Fibroblast of lung (primary cell): ENCODE data around the gene ATP6V0E2. TPM values are rescaled to one million over a fixed set of nuclear protein-coding genes. Genes with fewer than 3 reads are reported as not detected.

Source experiments
- DNase-seq, 2 donors: peaks; one replicate each; pipeline versions ENCODE4 v3.0.0 to v3.0.0-alpha.2; 2010; ENCODE audit warnings: low read depth in 2 of 2
- H2AFZ ChIP-seq: 2 replicates; pipeline ENCODE4 v1.5.1; 2012; ENCODE audit warnings: low read length, control low read depth, inconsistent platforms
- H3K27ac ChIP-seq: 2 replicates; pipeline ENCODE4 v1.5.1; 2011; ENCODE audit warnings: low read length, control low read depth; ENCODE audit not compliant: insufficient read depth
- H3K27me3 ChIP-seq: 2 replicates; pipeline ENCODE4 v1.5.1; 2011; ENCODE audit warnings: mild to moderate bottlenecking, low read length; ENCODE audit not compliant: control insufficient read depth, insufficient read depth
- H3K36me3 ChIP-seq: 2 replicates; pipeline ENCODE4 v1.5.1; 2011; ENCODE audit warnings: low read length; ENCODE audit not compliant: control insufficient read depth, insufficient read depth
- H3K4me1 ChIP-seq: 2 replicates; pipeline ENCODE4 v1.5.1; 2011; ENCODE audit warnings: low read length; ENCODE audit not compliant: control insufficient read depth, insufficient read depth; ENCODE audit errors: extremely low read depth
- H3K4me2 ChIP-seq: 2 replicates; pipeline ENCODE4 v1.5.1; 2011; ENCODE audit warnings: low read length, control low read depth; ENCODE audit not compliant: insufficient read depth; ENCODE audit errors: extremely low read depth
- H3K4me3 ChIP-seq, 4 experiments: fragments of 200-600 bp in 1 of 4; sonication (generic) in 1 of 4; replicated peaks in 1 of 4; 2 replicates each; pipeline ENCODE4 v1.5.1; 2011 to 2016; ENCODE audit warnings: low read length in 4 of 4, low read depth in 3 of 4, mild to moderate bottlenecking in 3 of 4, control low read depth in 2 of 4, inconsistent platforms in 1 of 4, mixed read lengths in 1 of 4; ENCODE audit not compliant: insufficient read depth in 1 of 4; ENCODE audit errors: control extremely low read depth in 1 of 4
- H3K79me2 ChIP-seq: 2 replicates; pipeline ENCODE4 v1.5.1; 2012; ENCODE audit warnings: mild to moderate bottlenecking, low read length, inconsistent platforms; ENCODE audit not compliant: control insufficient read depth, insufficient read depth
- H3K9ac ChIP-seq: 2 replicates; pipeline ENCODE4 v1.5.1; 2011; ENCODE audit warnings: mild to moderate bottlenecking, low read length, control low read depth; ENCODE audit not compliant: insufficient read depth
- H3K9me3 ChIP-seq: 2 replicates; pipeline ENCODE4 v1.5.1; 2012; ENCODE audit warnings: low read depth, low read length; ENCODE audit not compliant: control insufficient read depth, insufficient read depth
- H4K20me1 ChIP-seq: 2 replicates; pipeline ENCODE4 v1.5.1; 2011; ENCODE audit warnings: low read length; ENCODE audit not compliant: control insufficient read depth, insufficient read depth; ENCODE audit errors: extremely low read depth
- EZH2 ChIP-seq: IDR thresholded peaks from 2 replicates; pipeline ENCODE4 v1.5.1; 2012; ENCODE audit warnings: low read length, control low read depth, mild to moderate bottlenecking; ENCODE audit errors: missing control alignments
- polyA plus RNA-seq, 2 donors: library from polyadenylated mRNA; depleted of rRNA in 1 of 2; stranded (reverse) in 1 of 2; unstranded in 1 of 2; fragments of >200 nt; gene quantifications; 2 replicates each; pipeline ENCODE4 v1.2.1, GENCODE V29; 2011 to 2012; ENCODE audit warnings: missing spikeins in 1 of 2
- total RNA-seq: library from RNA; depleted of rRNA; stranded (reverse); fragments of >200 nt; gene quantifications from 2 replicates; pipeline ENCODE4 v1.2.1, GENCODE V29; 2014
- TF ChIP-seq, protein P1 (sequence below), 2 donors: IDR thresholded peaks in 1 of 2; conservative IDR thresholded peaks in 1 of 2; 1 replicate in 1 of 2; 2 replicates in 1 of 2; pipeline ENCODE4 v1.5.1; 2011 to 2012; ENCODE audit warnings: low read length in 2 of 2, control low read depth in 1 of 2, inconsistent platforms in 1 of 2, low read depth in 1 of 2, mild to moderate bottlenecking in 1 of 2

ATP6V0E2 gene
- total and polyA plus RNA-seq, 2 donors (not counting 1 experiment from before 2014, with no cell fraction given), result 14.3 to 22.6 TPM

GRCh38 chr7:149869867-149870266 lies 3.9 kb upstream of the ATP6V0E2 start:
- Histone ChIP-seq H3K27ac (no peak overlapping the region), H3K36me3 (peaks cover 3% of the 10 kb centered on the region), H3K4me2 (no peak overlapping the region), H3K4me1 (peaks cover 2% of the 10 kb centered on the region), H3K9me3 (no peaks in the 10 kb centered on the region), H2AFZ (no peak overlapping the region), H3K79me2 (no peaks in the 10 kb centered on the region), H3K4me3 (no peak overlapping the region), H4K20me1 (no peaks in the 10 kb centered on the region), H3K27me3 (no peaks in the 10 kb centered on the region), H3K9ac (no peak overlapping the region)
- no peak for DNase-seq
- TF ChIP-seq EZH2, result no peak
- TF ChIP-seq, protein P1, sequence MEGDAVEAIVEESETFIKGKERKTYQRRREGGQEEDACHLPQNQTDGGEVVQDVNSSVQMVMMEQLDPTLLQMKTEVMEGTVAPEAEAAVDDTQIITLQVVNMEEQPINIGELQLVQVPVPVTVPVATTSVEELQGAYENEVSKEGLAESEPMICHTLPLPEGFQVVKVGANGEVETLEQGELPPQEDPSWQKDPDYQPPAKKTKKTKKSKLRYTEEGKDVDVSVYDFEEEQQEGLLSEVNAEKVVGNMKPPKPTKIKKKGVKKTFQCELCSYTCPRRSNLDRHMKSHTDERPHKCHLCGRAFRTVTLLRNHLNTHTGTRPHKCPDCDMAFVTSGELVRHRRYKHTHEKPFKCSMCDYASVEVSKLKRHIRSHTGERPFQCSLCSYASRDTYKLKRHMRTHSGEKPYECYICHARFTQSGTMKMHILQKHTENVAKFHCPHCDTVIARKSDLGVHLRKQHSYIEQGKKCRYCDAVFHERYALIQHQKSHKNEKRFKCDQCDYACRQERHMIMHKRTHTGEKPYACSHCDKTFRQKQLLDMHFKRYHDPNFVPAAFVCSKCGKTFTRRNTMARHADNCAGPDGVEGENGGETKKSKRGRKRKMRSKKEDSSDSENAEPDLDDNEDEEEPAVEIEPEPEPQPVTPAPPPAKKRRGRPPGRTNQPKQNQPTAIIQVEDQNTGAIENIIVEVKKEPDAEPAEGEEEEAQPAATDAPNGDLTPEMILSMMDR (conservative IDR thresholded peaks at IDR 0.05 in 1 of 2, IDR thresholded peaks at IDR 0.05 in 1 of 2; ENCODE audit: low read depth in 1 of 2, low read length in 2 of 2), result no peak

- no peaks in the 10 kb centered on the region for H3K27me3 ChIP-seq
- no peak for DNase-seq
- no peak overlapping the region for H3K4me3 ChIP-seq
- H3K79me2 ChIP-seq, result no peaks in the 10 kb centered on the region
- H3K27ac ChIP-seq, result no peak overlapping the region
- H3K4me1 ChIP-seq, result peaks cover 2% of the 10 kb centered on the region
- no peaks in the 10 kb centered on the region for H3K9me3 ChIP-seq
- H3K9ac ChIP-seq, result no peak overlapping the region
- no peak for TF ChIP-seq EZH2
- TF ChIP-seq, protein P1 (conservative IDR thresholded peaks at IDR 0.05 in 1 of 2, IDR thresholded peaks at IDR 0.05 in 1 of 2; ENCODE audit: low read depth in 1 of 2, low read length in 2 of 2), result no peak
- no peak overlapping the region for H2AFZ ChIP-seq
- H3K36me3 ChIP-seq, result peaks cover 3% of the 10 kb centered on the region
- no peaks in the 10 kb centered on the region for H4K20me1 ChIP-seq
- H3K4me2 ChIP-seq, result no peak overlapping the region
Measured at GRCh38 chr7:149870274-149870673, 3.5 kb upstream of the ATP6V0E2 start.

DNA sequence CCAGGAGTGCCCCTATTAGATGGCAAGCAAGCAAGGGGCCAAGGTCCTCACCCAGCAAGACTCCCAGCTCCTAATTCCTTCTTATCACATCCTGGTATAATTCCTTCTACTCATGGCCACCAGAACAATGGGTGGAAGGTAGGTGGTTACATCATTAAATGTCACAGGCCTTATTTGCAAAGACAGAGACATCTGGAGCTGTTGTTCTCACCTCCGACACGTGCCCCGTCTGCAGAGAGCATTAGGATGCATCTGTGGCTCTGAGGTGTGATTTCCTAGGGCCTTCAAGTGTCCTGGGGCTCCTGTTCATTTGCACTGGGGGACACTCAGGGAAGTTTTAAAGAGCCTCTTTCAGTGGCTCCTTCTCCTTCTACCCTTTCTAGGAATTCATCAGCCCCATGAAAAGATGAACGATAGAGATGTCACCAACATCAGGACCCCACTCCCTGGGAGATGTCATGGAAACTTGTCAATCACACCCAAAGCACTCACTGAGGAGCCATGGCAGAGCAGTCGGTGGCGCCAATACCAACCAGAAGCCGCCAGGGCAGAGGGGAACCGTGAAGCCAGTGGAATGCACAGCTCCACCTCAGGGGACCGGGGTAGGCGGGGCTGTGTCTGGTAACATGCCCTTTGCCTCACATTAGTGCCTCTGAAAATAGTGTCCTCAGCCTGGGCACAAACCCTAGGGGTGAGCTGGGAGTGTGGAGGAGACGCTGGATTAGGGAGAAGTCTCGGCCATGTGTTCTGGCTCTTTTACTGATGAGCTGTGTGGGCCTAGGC lies 2.9 kb upstream of the ATP6V0E2 start:
- Histone ChIP-seq H3K27ac (no peak overlapping the region), H3K9me3 (no peaks in the 10 kb centered on the region), H3K79me2 (no peaks in the 10 kb centered on the region), H3K27me3 (no peaks in the 10 kb centered on the region), H3K4me2 (no peak overlapping the region), H3K4me1 (peaks cover 2% of the 10 kb centered on the region), H3K36me3 (peaks cover 3% of the 10 kb centered on the region), H3K4me3 (no peak overlapping the region), H3K9ac (no peak overlapping the region), H4K20me1 (no peaks in the 10 kb centered on the region), H2AFZ (no peak overlapping the region)
- no peak for TF ChIP-seq EZH2
- TF ChIP-seq, protein P1 (conservative IDR thresholded peaks at IDR 0.05 in 1 of 2, IDR thresholded peaks at IDR 0.05 in 1 of 2; ENCODE audit: low read depth in 1 of 2, low read length in 2 of 2), result no peak
- no peak for DNase-seq
